Spleen (tissue), 7 donors: Measurements from ENCODE around the gene NFIB.

Source experiments
- CTCF ChIP-seq, 11 experiments: fragments of 200-600 bp in 7 of 11; fragments of 450-650 bp in 4 of 11; sonication (generic) in 4 of 11; IDR thresholded peaks in 8 of 11; conservative IDR thresholded peaks in 3 of 11; 1 replicate in 7 of 11; 2 replicates in 4 of 11; pipeline versions ENCODE4 v1.4.0 to v1.8.0; 2016 to 2021; ENCODE audit warnings: antibody characterized with exemption in 11 of 11, inconsistent platforms in 4 of 11, mild to moderate bottlenecking in 1 of 11
- POLR2A ChIP-seq, 3 donors: fragments of 450-650 bp; IDR thresholded peaks; one replicate each; pipeline ENCODE4 v1.5.1; 2017; ENCODE audit warnings: antibody characterized with exemption in 3 of 3, mild to moderate bottlenecking in 1 of 3
- POLR2AphosphoS5 ChIP-seq, 3 donors: sonication (generic); formaldehyde crosslinking; IDR thresholded peaks; one replicate each; pipeline ENCODE4 v1.5.1; 2017; ENCODE audit warnings: antibody characterized with exemption in 3 of 3
- donor health status: DM: no; HTN: no; CAD: no; lungs with moderate emphysema.
- donor health status: DM: no; HTN: no; CAD: no.
- donor health status: DM: no; HTN: no; CAD: no.

- TF ChIP-seq CTCF (IDR thresholded peaks at IDR 0.05 in 8 of 11, conservative IDR thresholded peaks at IDR 0.05 in 3 of 11) (no peak), POLR2A (IDR thresholded peaks at IDR 0.05) (no peak), POLR2AphosphoS5 (IDR thresholded peaks at IDR 0.05) (no peak)
Measured at GRCh38 chr9:14349146-14349446, 35.2 kb upstream of the NFIB start.
